ENCODE results near the gene ASB2.
A peak's percentile ranks its signal among the peaks of the same experiment; 100 is the strongest.

Gene ASB2

GRCh38 chr14:93962701-93963601 is 13.4 kb downstream of the ASB2 start:
- no peak for DNase-seq (ENCODE audit: low read depth, low spot score)

- DNase-seq (ENCODE audit: low read depth, low spot score): no peak
Measured at GRCh38 chr14:93961620-93962019, 14.8 kb downstream of the ASB2 start.

DNA sequence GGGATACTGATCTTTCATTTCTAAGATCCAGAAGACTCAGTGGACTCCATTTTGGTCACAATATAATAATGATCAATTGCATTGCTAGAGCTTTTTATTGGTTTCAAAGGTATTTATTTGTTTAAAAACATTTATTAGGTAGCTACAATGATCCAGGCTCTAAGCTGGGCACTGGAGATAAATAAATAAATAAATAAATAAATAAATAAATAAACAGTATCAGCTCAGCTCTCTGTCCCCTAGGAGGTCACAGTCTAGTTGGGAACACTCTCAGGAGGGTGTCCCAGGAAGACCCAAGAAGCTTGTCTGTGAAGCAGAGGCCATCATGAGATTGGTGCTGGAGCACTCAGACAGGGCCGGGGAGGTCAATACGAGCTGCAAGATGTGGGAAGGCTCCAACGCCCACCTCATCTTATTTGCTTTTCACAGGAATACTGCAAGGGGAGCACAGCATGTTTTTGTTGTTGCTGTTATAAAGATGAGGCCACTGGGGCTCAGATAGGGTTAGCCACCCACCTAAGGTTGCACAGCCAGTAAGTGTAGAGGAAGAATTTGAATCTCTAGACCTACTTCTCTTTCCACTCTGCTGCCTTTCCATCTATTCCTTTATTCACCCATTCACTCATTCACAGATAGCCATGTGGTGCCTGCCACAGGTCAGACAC is 15.5 kb downstream of the ASB2 start:
- DNase-seq (ENCODE audit: low read depth, low spot score): no peak

DNA sequence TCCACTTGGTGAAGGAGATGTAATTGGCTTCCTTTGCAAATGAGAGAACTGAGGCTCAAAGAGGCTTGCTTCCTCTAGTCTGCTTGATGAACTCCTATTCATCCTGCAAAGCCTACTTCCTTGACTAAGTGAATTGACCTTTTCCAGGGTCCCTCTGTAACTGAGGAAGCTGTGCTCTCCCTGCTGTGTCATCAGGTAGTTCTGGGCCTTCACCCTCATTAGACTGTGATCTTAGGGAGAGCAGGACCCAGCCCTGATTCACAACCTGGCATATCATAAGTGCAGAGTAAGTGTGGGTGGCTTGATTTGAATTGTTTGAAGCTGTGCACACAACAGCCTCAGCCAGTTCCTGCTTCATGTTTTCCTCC is 16.3 kb downstream of the ASB2 start:
- no peak for DNase-seq (ENCODE audit: low read depth, low spot score)

DNA sequence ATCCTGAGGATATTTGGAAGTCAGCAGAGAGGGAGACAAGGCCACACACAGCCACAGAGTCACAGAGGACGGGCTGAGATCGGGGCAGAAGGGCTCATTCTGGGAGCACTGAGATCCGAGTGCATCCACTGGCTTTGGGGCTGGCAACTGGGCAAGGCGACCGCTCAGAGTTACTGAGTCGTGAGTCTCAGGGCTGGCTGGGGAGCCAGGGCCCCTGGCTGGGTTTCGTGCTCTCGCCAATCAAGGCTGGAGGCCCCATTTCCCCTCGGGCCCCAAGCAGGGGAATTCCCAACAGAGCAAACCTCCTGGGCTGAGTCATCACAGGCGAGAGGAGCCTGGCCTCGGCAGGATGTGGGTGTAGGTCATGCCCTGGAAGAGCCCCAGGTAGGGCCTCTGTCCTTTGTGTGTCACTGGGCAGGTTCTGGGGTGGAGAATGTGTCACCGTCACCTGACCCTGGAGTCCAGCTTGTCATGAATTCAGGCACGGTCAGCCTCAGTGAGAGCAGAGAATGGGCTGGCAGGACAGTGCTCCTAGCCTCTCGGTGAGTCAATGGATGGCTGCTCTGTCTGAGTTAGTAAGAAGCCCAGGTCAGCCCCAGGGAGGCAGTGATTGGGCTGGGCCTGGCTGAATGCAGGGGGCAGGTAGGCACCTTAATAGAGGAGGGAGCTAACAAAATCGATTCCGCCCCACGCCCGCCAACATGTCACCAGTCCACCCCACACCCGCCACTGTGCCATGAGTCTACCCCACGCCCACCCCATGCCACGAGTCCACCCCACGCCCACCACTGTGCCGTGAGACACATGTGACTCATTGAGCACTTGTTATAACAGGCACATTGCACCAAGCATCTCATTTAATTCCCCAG is 16.9 kb downstream of the ASB2 start:
- peak; percentile 87 for DNase-seq (ENCODE audit: low read depth, low spot score)

DNA sequence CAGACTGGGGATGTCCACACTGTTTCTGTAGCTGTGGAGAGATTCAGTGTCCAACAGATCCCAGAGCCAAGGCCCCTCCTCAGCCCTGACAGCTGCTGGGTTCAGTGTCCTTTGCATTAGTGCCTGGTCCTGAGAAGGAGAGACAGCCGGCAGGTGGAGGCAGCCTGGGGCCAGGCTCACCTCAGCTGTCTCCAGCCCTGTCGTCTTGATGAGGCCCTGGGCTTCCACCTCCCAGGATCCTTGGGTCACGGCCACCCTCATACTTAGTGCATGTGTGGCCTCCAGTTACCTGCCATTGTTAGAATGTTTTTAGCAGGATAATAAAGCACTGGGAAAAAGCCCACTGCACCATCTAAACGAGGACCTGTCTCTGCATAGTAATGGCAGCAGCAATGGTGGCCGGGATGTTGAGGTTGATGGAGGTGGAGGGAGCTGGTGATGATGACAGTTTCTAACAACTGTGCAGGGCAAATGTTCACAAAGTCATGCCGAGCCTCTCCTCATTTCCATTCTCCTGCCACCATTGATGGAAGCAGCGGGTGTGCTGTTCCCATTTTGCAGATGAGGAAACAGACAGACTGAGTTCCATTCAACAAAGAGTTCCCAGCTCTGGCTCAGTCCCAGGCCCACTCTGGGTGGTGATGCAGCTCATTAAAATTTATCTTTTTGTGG is 17.7 kb downstream of the ASB2 start:
- no peak for DNase-seq (ENCODE audit: low read depth, low spot score)

DNA sequence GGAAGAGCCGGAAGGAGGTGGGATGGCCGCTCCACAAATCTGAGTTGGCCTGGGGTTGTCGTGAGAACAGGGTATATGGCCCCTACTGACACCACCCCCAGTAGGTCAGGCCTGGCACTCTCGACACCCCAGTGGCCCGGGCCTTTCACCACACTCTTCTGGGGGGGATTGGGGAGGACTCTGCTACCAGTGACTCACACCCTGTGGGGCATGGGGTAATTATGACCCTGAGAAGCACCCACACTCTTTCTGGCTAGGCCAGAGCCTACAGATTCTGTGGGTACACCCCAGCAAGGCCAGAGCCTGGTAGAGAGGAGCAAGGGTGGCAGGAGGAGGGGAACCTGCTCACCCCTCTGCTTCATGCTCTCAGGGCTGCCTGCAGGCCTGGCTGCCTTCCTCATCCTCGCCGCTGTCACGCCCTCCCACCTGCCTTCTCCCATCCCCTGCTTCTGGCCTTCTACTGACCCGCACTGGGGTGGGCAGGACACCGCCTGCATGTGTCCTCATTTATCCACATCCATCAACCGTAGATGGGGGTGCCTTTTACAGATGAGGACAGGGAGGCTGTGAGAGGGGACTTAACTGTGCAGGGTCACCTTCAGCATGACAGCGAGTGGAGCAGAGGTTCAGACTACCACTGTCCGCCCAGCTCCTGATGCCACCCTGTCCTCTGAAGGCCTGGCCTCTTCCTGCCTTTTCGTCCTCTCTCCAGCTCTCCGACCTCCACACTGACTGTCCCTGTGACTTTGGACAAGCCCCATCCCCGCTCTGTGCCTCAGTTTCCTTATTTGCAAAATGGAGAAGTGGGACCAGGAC is 18.4 kb downstream of the ASB2 start:
- no peak for DNase-seq (ENCODE audit: low read depth, low spot score)

DNA sequence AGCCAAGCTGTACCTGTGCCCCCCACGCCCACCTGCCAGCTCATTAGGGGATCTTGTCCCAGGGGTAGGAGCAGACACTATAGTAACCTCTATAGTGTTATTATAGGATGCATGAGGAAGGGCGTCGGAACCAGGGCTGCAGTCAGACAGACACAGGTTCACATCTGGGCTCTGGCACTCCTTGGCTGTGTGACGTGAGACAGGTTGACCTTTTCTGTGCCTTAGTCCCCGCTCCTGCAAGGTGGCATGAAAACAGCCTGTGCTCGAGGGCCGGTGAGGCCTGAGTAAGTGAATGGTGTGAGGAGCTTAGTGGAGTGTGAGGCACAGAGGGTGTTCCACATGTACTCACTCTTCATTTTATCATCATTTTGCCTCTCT is 19.0 kb downstream of the ASB2 start:
- no peak for DNase-seq (ENCODE audit: low read depth, low spot score)

DNA sequence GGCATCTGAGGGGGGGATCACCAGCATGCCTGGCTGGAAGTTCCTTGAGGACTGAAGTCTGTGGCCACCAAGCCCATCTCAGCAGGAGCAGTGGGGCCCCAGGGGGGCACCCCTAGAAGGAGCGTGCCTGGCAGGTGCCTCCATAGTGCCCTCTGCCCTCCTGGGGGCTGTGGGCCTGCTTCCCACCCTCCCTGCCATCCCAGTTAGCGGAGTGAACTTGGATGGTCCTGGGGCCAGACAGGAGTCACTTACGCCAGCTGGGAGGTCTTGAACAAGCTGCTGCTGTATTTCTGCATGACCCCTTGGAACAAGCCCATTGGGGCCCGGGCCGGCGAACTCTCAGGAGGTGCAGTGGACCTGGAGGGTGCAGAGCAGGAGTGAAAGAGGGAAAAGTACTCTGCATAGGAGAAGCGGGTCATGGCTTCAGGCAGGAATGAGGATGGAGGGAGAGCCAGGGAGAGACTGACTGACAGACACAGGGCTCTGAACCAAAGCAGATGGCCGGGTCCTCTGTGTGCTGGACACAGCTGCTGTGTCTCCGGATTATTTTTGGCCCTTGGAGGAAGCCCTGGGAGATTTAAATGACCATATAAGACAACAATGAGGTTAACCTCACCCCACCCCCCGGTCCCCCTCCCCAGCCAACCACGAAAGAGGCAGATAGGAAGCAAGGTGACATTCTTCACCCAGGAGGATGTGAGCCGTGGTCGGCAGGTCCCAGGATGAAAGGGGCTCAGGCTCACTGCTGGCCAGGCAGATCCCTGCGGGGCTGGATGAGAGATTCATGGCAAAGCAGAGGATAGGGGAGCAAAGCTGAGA is 19.6 kb downstream of the ASB2 start:
- DNase-seq (ENCODE audit: low read depth, low spot score): no peak

- DNase-seq (ENCODE audit: low read depth, low spot score): no peak
Measured at GRCh38 chr14:93955850-93956481, 20.4 kb downstream of the ASB2 start.

GRCh38 chr14:93954900-93955849 is 21.2 kb downstream of the ASB2 start:
- no peak for DNase-seq (ENCODE audit: low read depth, low spot score)

- no peak for DNase-seq (ENCODE audit: low read depth, low spot score)
Measured at GRCh38 chr14:93954516-93954830, 21.9 kb downstream of the ASB2 start.

DNA sequence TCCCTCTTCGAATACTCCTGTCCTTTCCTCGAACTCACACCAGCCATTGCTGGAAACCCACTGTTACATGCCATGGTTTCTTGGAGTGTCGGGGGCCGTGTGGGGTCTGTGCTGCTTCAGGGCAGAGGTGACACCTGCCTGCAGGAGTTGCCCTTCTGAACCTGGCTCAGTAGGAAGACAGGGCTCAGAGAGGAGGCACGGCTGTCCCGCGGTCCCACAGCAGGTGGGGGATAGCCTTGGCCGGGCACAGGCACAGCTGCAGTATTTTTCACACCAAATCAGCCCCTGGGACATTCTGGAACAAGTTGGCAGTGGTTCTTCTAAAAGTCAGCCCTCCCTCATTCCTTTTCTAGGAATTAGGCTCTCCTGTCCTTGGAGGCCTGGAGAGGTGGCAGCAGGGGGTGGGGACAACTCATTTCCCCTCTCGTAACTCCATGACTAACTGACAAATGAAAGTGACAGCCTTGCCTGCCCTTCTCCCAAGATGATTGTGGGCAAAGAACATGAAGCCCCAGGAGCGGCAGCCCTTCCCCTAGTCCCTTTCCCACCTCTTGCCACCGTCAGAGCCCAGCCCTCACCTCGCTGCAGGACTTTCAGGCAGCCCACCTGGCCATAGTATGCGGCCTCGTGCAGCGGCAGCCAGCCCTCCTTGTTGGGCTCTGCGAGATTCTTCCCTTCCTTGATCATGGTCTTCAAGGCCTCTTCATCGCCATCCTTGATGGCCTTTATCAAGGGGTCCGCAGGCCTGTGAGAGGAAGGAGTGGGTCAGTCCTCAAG is 22.4 kb downstream of the ASB2 start:
- DNase-seq (ENCODE audit: low read depth, low spot score): no peak

GRCh38 chr14:93953263-93953662 is 23.1 kb downstream of the ASB2 start:
- DNase-seq (ENCODE audit: low read depth, low spot score): no peak

DNA sequence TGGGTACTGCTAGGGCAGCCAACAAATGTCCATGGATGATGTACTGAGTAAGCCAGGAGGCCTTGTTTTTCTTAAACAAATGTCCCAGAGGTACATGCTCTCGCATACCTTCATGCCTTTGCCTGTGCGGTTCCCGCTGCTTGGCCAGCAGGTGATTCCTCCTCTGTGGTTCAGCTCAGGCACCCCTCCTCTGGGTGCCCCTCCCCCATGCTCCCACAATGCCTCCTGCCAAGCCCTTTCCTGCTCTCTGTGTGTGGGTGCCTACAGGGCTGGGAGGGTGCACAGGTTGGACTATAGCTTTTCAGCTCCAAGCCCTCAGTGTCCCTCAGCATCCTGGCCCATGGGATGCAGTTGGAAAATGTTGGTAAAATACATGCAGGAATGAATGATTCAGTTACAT is 23.5 kb downstream of the ASB2 start:
- no peak for DNase-seq (ENCODE audit: low read depth, low spot score)

- no peak for DNase-seq (ENCODE audit: low read depth, low spot score)
Measured at GRCh38 chr14:93951635-93952540, 24.5 kb downstream of the ASB2 start.
